Measurements from ENCODE around the gene CSRNP3.
"Not testable (repeated sequence)": the region's sequence is repeated elsewhere in the genome, so short reads cannot be mapped to it uniquely, and the experiment has no call there.

The CSRNP3 gene

GRCh38 chr2:165633431-165633830 is 163.9 kb downstream of the CSRNP3 start:
- no peak for DNase-seq (ENCODE audit: low read depth, low spot score)

GRCh38 chr2:165634282-165634681 is 164.8 kb downstream of the CSRNP3 start:
- no peak for DNase-seq (ENCODE audit: low read depth, low spot score)

- DNase-seq (ENCODE audit: low read depth, low spot score): peak; percentile 77
Observed at GRCh38 chr2:165634855-165635254, 165.4 kb downstream of the CSRNP3 start.

- DNase-seq (ENCODE audit: low read depth, low spot score): no peak
Observed at GRCh38 chr2:165635532-165635931, 166.0 kb downstream of the CSRNP3 start.

GRCh38 chr2:165636959-165637358 is 167.5 kb downstream of the CSRNP3 start:
- no peak for DNase-seq (ENCODE audit: low read depth, low spot score)

GRCh38 chr2:165637396-165637795 is 167.9 kb downstream of the CSRNP3 start:
- DNase-seq (ENCODE audit: low read depth, low spot score): no peak

GRCh38 chr2:165639504-165639903 is 170.0 kb downstream of the CSRNP3 start:
- DNase-seq (ENCODE audit: low read depth, low spot score): no peak

GRCh38 chr2:165640247-165640929 is 170.9 kb downstream of the CSRNP3 start:
- no peak for DNase-seq (ENCODE audit: low read depth, low spot score)

GRCh38 chr2:165645930-165646831 is 176.7 kb downstream of the CSRNP3 start:
- no peak for DNase-seq (ENCODE audit: low read depth, low spot score)

- DNase-seq (ENCODE audit: low read depth, low spot score): no peak
Observed at GRCh38 chr2:165647409-165647808, 177.9 kb downstream of the CSRNP3 start.

- DNase-seq (ENCODE audit: low read depth, low spot score): no peak
Observed at GRCh38 chr2:165648801-165649200, 179.3 kb downstream of the CSRNP3 start.

GRCh38 chr2:165651233-165651632 is 181.7 kb downstream of the CSRNP3 start:
- DNase-seq (ENCODE audit: low read depth, low spot score): no peak

GRCh38 chr2:165655661-165656060 is 186.2 kb downstream of the CSRNP3 start:
- no peak for DNase-seq (ENCODE audit: low read depth, low spot score)

GRCh38 chr2:165660361-165660760 is 190.9 kb downstream of the CSRNP3 start:
- DNase-seq (ENCODE audit: low read depth, low spot score): no peak

GRCh38 chr2:165662720-165663119 is 193.2 kb downstream of the CSRNP3 start:
- no peak for DNase-seq (ENCODE audit: low read depth, low spot score)

GRCh38 chr2:165665614-165666013 is 196.1 kb downstream of the CSRNP3 start:
- no peak for DNase-seq (ENCODE audit: low read depth, low spot score)

- not testable (repeated sequence) for DNase-seq (ENCODE audit: low read depth, low spot score)
Observed at GRCh38 chr2:165666073-165666472, 196.6 kb downstream of the CSRNP3 start.

- DNase-seq (ENCODE audit: low read depth, low spot score): no peak
Observed at GRCh38 chr2:165666605-165667004, 197.1 kb downstream of the CSRNP3 start.

- DNase-seq (ENCODE audit: low read depth, low spot score): no peak
Observed at GRCh38 chr2:165667375-165667774, 197.9 kb downstream of the CSRNP3 start.

GRCh38 chr2:165674780-165675179 is 205.3 kb downstream of the CSRNP3 start:
- no peak for DNase-seq (ENCODE audit: low read depth, low spot score)

GRCh38 chr2:165675551-165675968 is 206.1 kb downstream of the CSRNP3 start:
- no peak for DNase-seq (ENCODE audit: low read depth, low spot score)

- no peak for DNase-seq (ENCODE audit: low read depth, low spot score)
Observed at GRCh38 chr2:165678882-165679281, 209.4 kb downstream of the CSRNP3 start.

- no peak for DNase-seq (ENCODE audit: low read depth, low spot score)
Observed at GRCh38 chr2:165679621-165680020, 210.1 kb downstream of the CSRNP3 start.

Measured in smooth muscle cell of the brain vasculature (primary cell).